GM18867 (cell line): Measurements from ENCODE around the gene PHF10.
"Not testable (repeated sequence)": the region's sequence is repeated elsewhere in the genome, so short reads cannot be mapped to it uniquely, and the experiment has no call there.

ENCODE experiments used
- ATAC-seq: cut with Tn5 transposase; IDR thresholded peaks from one replicate; pipeline ENCODE4 v1.9.1; 2021; ENCODE audit warnings: mild to moderate bottlenecking, moderate library complexity; ENCODE audit not compliant: unreplicated experiment

The PHF10 gene

GRCh38 chr6:169724494-169725124, at the start of gene PHF10:
Gene PHF10, minus strand, starts transcription at chr6:169724500. Its CDS starts 569 bp downstream, at chr6:169723931.
- ATAC-seq, result peak; percentile 46

GRCh38 chr6:169766921-169767736, 42.8 kb upstream of the PHF10 start:
- ATAC-seq, result no peak

GRCh38 chr6:169766232-169766631, 41.9 kb upstream of the PHF10 start:
- no peak for ATAC-seq

- not testable (repeated sequence) for ATAC-seq
These were observed 41.5 kb upstream of the PHF10 start for GRCh38 chr6:169765789-169766188.

GRCh38 chr6:169763881-169764280, 39.6 kb upstream of the PHF10 start:
- no peak for ATAC-seq

GRCh38 chr6:169763308-169763707, 39.0 kb upstream of the PHF10 start:
- no peak for ATAC-seq

GRCh38 chr6:169755162-169755561, 30.9 kb upstream of the PHF10 start:
- ATAC-seq, result no peak

GRCh38 chr6:169752074-169752623, 27.8 kb upstream of the PHF10 start:
- no peak for ATAC-seq

GRCh38 chr6:169751242-169752073, 27.2 kb upstream of the PHF10 start, which contains the start of the genes DYNLT2 and ERMARD:
Gene DYNLT2, minus strand, starts transcription at chr6:169751572. Its CDS starts 114 bp downstream, at chr6:169751458.
Gene ERMARD, plus strand, starts transcription at chr6:169751622. Its CDS starts 36 bp downstream, at chr6:169751658.
- peak; percentile 97 for ATAC-seq

DNA sequence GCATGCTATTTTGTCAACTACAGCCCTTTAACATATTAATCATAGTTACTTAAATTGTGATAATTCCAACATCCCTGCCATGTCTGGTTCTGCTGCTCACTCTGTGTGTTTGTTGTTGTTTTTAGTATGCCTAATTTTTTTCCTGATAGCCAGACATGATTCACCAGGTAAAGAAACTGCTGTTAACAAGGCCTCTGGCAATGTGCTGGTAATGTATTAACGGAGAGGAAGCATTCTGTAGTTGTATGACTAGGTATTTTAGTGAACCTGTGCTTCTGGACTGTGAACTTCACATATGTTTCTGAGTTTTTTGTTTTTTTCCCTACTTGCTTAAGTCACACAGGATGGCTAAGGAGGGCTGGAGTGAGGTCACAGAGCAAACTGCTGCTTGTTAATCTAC, 22.3 kb upstream of the PHF10 start:
- no peak for ATAC-seq

- ATAC-seq, result no peak
These were observed 21.1 kb upstream of the PHF10 start for GRCh38 chr6:169745405-169745804.

DNA sequence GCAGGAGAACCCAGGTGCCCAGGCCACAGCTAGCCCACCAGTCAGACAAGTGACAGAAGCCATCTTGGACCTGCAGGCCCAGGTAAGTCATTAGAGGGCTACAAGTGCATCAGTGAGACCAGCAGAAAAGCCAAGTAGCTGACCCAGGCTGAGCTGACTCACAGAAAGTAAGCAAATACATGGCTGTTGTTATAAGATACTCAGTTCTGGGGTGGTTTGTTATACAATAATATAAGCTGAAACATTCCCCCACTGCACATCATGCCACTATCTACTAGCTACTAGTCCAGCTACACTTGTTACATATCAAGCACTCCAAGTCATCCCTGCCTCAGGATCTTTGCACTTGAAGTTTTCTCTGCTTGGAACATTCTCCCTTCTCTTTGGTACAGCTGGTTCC, 17.0 kb upstream of the PHF10 start:
- ATAC-seq, result no peak

GRCh38 chr6:169738976-169739529, 14.8 kb upstream of the PHF10 start:
- ATAC-seq, result no peak

- ATAC-seq, result no peak
These were observed 14.1 kb upstream of the PHF10 start for GRCh38 chr6:169738204-169738975.

- no peak for ATAC-seq
These were observed 5.7 kb upstream of the PHF10 start for GRCh38 chr6:169729961-169730360.

GRCh38 chr6:169726963-169727362, 2.7 kb upstream of the PHF10 start:
- no peak for ATAC-seq

GRCh38 chr6:169726049-169726400, 1.7 kb upstream of the PHF10 start:
- no peak for ATAC-seq

DNA sequence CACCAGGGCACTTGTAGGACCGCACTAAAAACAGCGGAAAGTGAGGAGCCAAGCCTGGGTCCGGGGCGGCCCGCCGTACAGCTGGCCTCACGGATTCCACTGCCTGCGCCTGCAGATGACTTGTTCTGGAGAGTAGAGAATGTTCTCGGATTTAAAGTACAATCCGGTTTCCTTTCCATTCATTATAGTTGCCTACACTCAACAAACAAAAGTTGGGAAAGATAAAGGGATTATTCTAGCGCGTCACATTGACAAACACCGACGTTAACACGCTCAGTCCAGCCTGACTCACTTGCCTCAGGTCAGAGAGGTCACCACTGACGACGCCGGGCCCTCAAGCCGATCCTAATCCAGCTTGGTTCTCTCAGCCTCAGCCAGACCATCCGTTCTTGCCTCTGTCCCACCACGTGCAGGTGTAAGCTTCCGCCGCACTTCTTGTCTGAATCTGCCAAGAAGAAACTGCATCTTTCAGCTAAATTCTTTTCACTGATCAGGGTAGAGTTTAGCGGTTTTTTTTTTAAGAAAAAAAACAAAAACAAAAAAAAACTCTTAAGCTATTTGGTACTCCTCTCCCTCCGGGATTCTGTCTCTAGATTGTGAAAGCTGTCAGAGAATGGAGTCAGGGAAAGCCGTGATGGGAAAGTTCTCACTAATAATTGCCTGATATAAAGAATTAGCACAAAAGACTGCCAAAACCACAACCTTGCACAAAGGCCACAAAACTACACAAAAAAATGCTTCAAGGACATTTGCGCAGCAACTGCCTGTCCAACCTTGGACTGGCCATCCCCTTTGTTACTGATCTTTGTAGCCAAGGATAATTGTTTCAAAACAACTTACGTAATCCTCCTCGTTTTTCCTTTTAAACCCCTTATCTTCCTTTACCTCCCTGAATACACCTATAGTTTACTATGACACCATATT, 1.1 kb upstream of the PHF10 start:
- no peak for ATAC-seq

DNA sequence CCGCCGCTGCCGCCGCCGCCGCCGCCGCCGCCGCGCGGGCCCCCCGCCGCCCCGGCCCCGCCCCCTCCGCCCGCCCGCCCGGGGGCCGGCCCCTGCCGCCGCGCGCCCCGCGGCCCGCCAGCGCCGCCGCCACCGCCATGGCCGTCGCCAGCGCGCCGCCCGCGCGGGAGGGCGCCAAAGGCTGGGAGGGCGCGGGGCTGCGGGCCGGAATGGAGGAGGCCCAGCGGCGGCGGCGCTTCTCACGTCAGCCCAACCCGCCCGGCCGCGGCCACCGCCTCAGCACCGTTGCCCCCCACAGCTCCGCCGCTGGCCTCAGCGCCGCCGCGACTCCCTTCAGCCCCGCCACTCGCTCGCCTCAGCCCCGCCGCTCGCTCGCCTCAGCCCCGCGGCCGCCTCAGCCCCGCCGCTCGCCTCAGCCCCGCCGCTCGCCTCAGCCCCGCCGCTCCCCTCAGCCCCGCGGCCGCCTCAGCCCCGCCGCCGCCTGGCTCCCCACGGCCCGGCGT, 258 bp downstream of the PHF10 start:
- peak; percentile 45 for ATAC-seq
